Left lobe of liver (tissue), 2 donors: Measurements from ENCODE around the gene PCDHGA3. TPM values are rescaled to one million over a fixed set of nuclear protein-coding genes. Genes with fewer than 3 reads are reported as not detected.
A peak's percentile ranks its signal among the peaks of the same experiment; 100 is the strongest.
"Not testable (repeated sequence)": the region's sequence is repeated elsewhere in the genome, so short reads cannot be mapped to it uniquely, and the experiment has no call there.

ENCODE experiments used
- ATAC-seq: fragments of 200-7000 bp; cut with Tn5 transposase; one replicate; pipeline ENCODE4 v1.9.1; 2020; ENCODE audit warnings: mild to moderate bottlenecking, moderate library complexity
- DNase-seq: peaks from one replicate; pipeline ENCODE4 v3.0.0-alpha.2; 2020; ENCODE audit warnings: low spot score
- total RNA-seq: library from RNA; stranded (reverse); gene quantifications from one replicate; pipeline ENCODE4 v1.2.1, GENCODE V29; 2021
- donor health status: DM: no; HTN: no; CAD: no; lungs with moderate emphysema.
- donor health status: DM: no; HTN: yes; CAD: no.

Gene PCDHGA3
- total RNA-seq, 1 donor from 2014 or later, result 0.60 TPM

GRCh38 chr5:141345327-141345726 is 1.7 kb downstream of the PCDHGA3 start:
- DNase-seq (no peak), ATAC-seq (no peak)

GRCh38 chr5:141346017-141346416 is 2.4 kb downstream of the PCDHGA3 start:
- ATAC-seq, DNase-seq: not testable (repeated sequence)

GRCh38 chr5:141349917-141350619 is 6.4 kb downstream of the PCDHGA3 start, which contains the start of gene PCDHGB1:
PCDHGB1 (plus strand) TSS chr5:141350099; CDS start chr5:141350261, 162 bp downstream.
- peak; percentile 44 for ATAC-seq
- no peak for DNase-seq

- DNase-seq (no peak), ATAC-seq (no peak)
Measured at GRCh38 chr5:141351591-141351990, 8.0 kb downstream of the PCDHGA3 start.

- no peak for DNase-seq
- peak; percentile 18 for ATAC-seq
Measured at GRCh38 chr5:141354900-141355469, 11.4 kb downstream of the PCDHGA3 start, which contains the start of gene PCDHGA4. PCDHGA4 (plus strand) TSS chr5:141355021; CDS start chr5:141355108, 87 bp downstream.

- DNase-seq (no peak), ATAC-seq (no peak)
Measured at GRCh38 chr5:141355641-141356040, 12.0 kb downstream of the PCDHGA3 start.

- no peak for ATAC-seq
- no peak for DNase-seq
Measured at GRCh38 chr5:141356133-141356532, 12.5 kb downstream of the PCDHGA3 start.

- DNase-seq (no peak), ATAC-seq (no peak)
Measured at GRCh38 chr5:141356950-141357349, 13.3 kb downstream of the PCDHGA3 start.

GRCh38 chr5:141359790-141360426 is 16.3 kb downstream of the PCDHGA3 start, which contains the start of gene PCDHGB2:
PCDHGB2 (plus strand) TSS chr5:141359994; CDS start chr5:141360136, 142 bp downstream.
- DNase-seq (no peak), ATAC-seq (peak; percentile 41)

GRCh38 chr5:141360685-141361084 is 17.1 kb downstream of the PCDHGA3 start:
- DNase-seq (no peak), ATAC-seq (no peak)

- ATAC-seq, result no peak
- DNase-seq, result no peak
Measured at GRCh38 chr5:141362719-141363118, 19.1 kb downstream of the PCDHGA3 start.

- DNase-seq (no peak), ATAC-seq (no peak)
Measured at GRCh38 chr5:141363952-141364660, 20.5 kb downstream of the PCDHGA3 start, which contains the start of gene PCDHGA5. PCDHGA5 (plus strand) TSS chr5:141364162; CDS start chr5:141364331, 169 bp downstream.

- no peak for ATAC-seq
- no peak for DNase-seq
Measured at GRCh38 chr5:141366016-141366896, 22.6 kb downstream of the PCDHGA3 start.

- peak; percentile 90 for ATAC-seq
- peak; percentile 44 for DNase-seq
Measured at GRCh38 chr5:141369994-141370848, 26.6 kb downstream of the PCDHGA3 start, which contains the start of gene PCDHGB3. PCDHGB3 (plus strand) TSS chr5:141370242; CDS start chr5:141370395, 153 bp downstream.

GRCh38 chr5:141371572-141372475 is 28.2 kb downstream of the PCDHGA3 start:
- ATAC-seq (no peak), DNase-seq (no peak)

- DNase-seq, result no peak
- no peak for ATAC-seq
Measured at GRCh38 chr5:141373673-141374317, 30.2 kb downstream of the PCDHGA3 start, which contains the start of gene PCDHGA6. PCDHGA6 (plus strand) TSS chr5:141373891; CDS start chr5:141374084, 193 bp downstream.

GRCh38 chr5:141374627-141375026 is 31.0 kb downstream of the PCDHGA3 start:
- no peak for ATAC-seq
- DNase-seq, result no peak
